Measurements from ENCODE around the gene CTDNEP1. TPM values are rescaled to one million over a fixed set of nuclear protein-coding genes. Genes with fewer than 3 reads are reported as not detected.
"Not testable (repeated sequence)": the region's sequence is repeated elsewhere in the genome, so short reads cannot be mapped to it uniquely, and the experiment has no call there.

Gene CTDNEP1
- polyA plus RNA-seq, 6 donors from 2014 or later: 44.6 to 90.2 (median 53.0) TPM

GRCh38 chr17:7250695-7251627 is 573 bp downstream of the CTDNEP1 start:
- Mint-ChIP-seq H3K4me1 (peaks cover 50 to 55% (median 54%) of the 10 kb centered on the region in 3 donors), H3K4me3 (peak overlapping the region; percentile 90 to 99 (median 98)), H3K9me3 (no peaks in the 10 kb centered on the region), H3K36me3 (peaks cover 12 to 16% of the 10 kb centered on the region in 2 donors), H3K27ac (peak overlapping the region; percentile 96 to 100 (median 99)), H3K27me3 (no peaks in the 10 kb centered on the region)
- no peak for DNase-seq
- ATAC-seq (ENCODE audit: low read depth in 2 of 2): peak in 1 of 2 donors; percentile 1

- Mint-ChIP-seq H3K9me3 (no peaks in the 10 kb centered on the region), H3K4me3 (peak overlapping the region; percentile 90 to 98 (median 95)), H3K4me1 (peaks cover 51 to 56% (median 55%) of the 10 kb centered on the region in 3 donors), H3K27ac (peak overlapping the region in 4 of 6 donors; percentile 82 to 99 (median 98)), H3K36me3 (peaks cover 15 to 16% of the 10 kb centered on the region in 2 donors), H3K27me3 (no peaks in the 10 kb centered on the region)
- ATAC-seq (ENCODE audit: low read depth in 2 of 2) (no peak), DNase-seq (no peak)
These were observed 1.7 kb downstream of the CTDNEP1 start for GRCh38 chr17:7249830-7250229.

GRCh38 chr17:7249214-7249613 is 2.3 kb downstream of the CTDNEP1 start:
- Mint-ChIP-seq H3K4me3 (peak overlapping the region in 7 of 8 donors; percentile 48 to 98 (median 92)), H3K36me3 (peaks cover 12 to 15% of the 10 kb centered on the region in 2 donors), H3K27ac (peak overlapping the region in 4 of 6 donors; percentile 16 to 99 (median 73)), H3K27me3 (no peaks in the 10 kb centered on the region), H3K4me1 (peaks cover 51 to 55% (median 53%) of the 10 kb centered on the region in 3 donors), H3K9me3 (no peaks in the 10 kb centered on the region)
- no peak for DNase-seq
- ATAC-seq (ENCODE audit: low read depth in 2 of 2): no peak

GRCh38 chr17:7248796-7249195 is 2.7 kb downstream of the CTDNEP1 start:
- Mint-ChIP-seq H3K27me3 (no peaks in the 10 kb centered on the region), H3K27ac (peak overlapping the region in 3 of 6 donors; percentile 21 to 99 (median 57)), H3K4me3 (peak overlapping the region in 6 of 8 donors; percentile 12 to 98 (median 69)), H3K9me3 (no peaks in the 10 kb centered on the region), H3K36me3 (peaks cover 12 to 15% of the 10 kb centered on the region in 2 donors), H3K4me1 (peaks cover 51 to 55% (median 53%) of the 10 kb centered on the region in 3 donors)
- no peak for DNase-seq
- no peak for ATAC-seq (ENCODE audit: low read depth in 2 of 2)

GRCh38 chr17:7246779-7247178 is 4.8 kb downstream of the CTDNEP1 start:
- peak overlapping the region in 1 of 8 donors; percentile 58 for H3K4me3 Mint-ChIP-seq
- H3K9me3 Mint-ChIP-seq: peaks cover 0 to 4% (median 0%) of the 10 kb centered on the region in 7 donors
- ATAC-seq (ENCODE audit: low read depth in 2 of 2) (no peak), DNase-seq (no peak)
- H3K36me3 Mint-ChIP-seq: peaks cover 15 to 19% of the 10 kb centered on the region in 2 donors
- peaks cover 48 to 56% (median 50%) of the 10 kb centered on the region in 3 donors for H3K4me1 Mint-ChIP-seq
- H3K27me3 Mint-ChIP-seq: no peaks in the 10 kb centered on the region
- H3K27ac Mint-ChIP-seq: peak overlapping the region in 2 of 6 donors; percentile 3 to 17

GRCh38 chr17:7243838-7244237 is 7.7 kb downstream of the CTDNEP1 start:
- H3K9me3 Mint-ChIP-seq; ATAC-seq (ENCODE audit: low read depth in 2 of 2); DNase-seq; H3K27me3 Mint-ChIP-seq: not testable (repeated sequence)
- peaks cover 48 to 58% (median 51%) of the 10 kb centered on the region in 3 donors for H3K4me1 Mint-ChIP-seq
- H3K27ac Mint-ChIP-seq: peak overlapping the region in 3 of 6 donors; percentile 29 to 98 (median 95)
- H3K36me3 Mint-ChIP-seq: peaks cover 15 to 36% of the 10 kb centered on the region in 2 donors
- peak overlapping the region in 7 of 8 donors; percentile 53 to 100 (median 98) for H3K4me3 Mint-ChIP-seq

- H3K36me3 Mint-ChIP-seq: peaks cover 15 to 36% of the 10 kb centered on the region in 2 donors
- peaks cover 44 to 53% (median 51%) of the 10 kb centered on the region in 3 donors for H3K4me1 Mint-ChIP-seq
- H3K9me3 Mint-ChIP-seq: peaks cover 0 to 4% (median 0%) of the 10 kb centered on the region in 7 donors
- DNase-seq (no peak), ATAC-seq (ENCODE audit: low read depth in 2 of 2) (no peak)
- H3K4me3 Mint-ChIP-seq: peak overlapping the region; percentile 87 to 100 (median 98)
- H3K27ac Mint-ChIP-seq: peak overlapping the region; percentile 95 to 100 (median 98)
- H3K27me3 Mint-ChIP-seq: no peaks in the 10 kb centered on the region
These were observed 8.1 kb downstream of the CTDNEP1 start for GRCh38 chr17:7243453-7243729.

- H3K4me3 Mint-ChIP-seq: peak overlapping the region; percentile 87 to 100 (median 98)
- H3K27ac Mint-ChIP-seq: peak overlapping the region; percentile 98 to 100 (median 100)
- peak; percentile 37 to 49 for ATAC-seq (ENCODE audit: low read depth in 2 of 2)
- peak; percentile 93 for DNase-seq
- no peaks in the 10 kb centered on the region for H3K27me3 Mint-ChIP-seq
- H3K36me3 Mint-ChIP-seq: peaks cover 15 to 36% of the 10 kb centered on the region in 2 donors
- peaks cover 43 to 52% (median 51%) of the 10 kb centered on the region in 3 donors for H3K4me1 Mint-ChIP-seq
- peaks cover 0 to 4% (median 0%) of the 10 kb centered on the region in 7 donors for H3K9me3 Mint-ChIP-seq
These were observed 8.6 kb downstream of the CTDNEP1 start for GRCh38 chr17:7242717-7243452.

- Mint-ChIP-seq H3K36me3 (peaks cover 15 to 38% of the 10 kb centered on the region in 2 donors), H3K27ac (peak within 1 kb of the TSS; percentile 98 to 100 (median 100)), H3K4me3 (peak within 1 kb of the TSS; percentile 87 to 100 (median 98)), H3K4me1 (peaks cover 46 to 56% (median 55%) of the 10 kb centered on the region in 3 donors), H3K9me3 (peaks cover 0 to 4% (median 0%) of the 10 kb centered on the region in 7 donors), H3K27me3 (no peaks in the 10 kb centered on the region)
- ATAC-seq (ENCODE audit: low read depth in 2 of 2) (peak; percentile 22 to 32), DNase-seq (peak; percentile 90)
These were observed 9.5 kb downstream of the CTDNEP1 start, which contains the start of gene GABARAP for GRCh38 chr17:7241783-7242716. Gene GABARAP, minus strand, starts transcription at chr17:7242449. Its CDS starts 119 bp downstream, at chr17:7242330.

- Mint-ChIP-seq H3K4me3 (peak overlapping the region; percentile 87 to 100 (median 98)), H3K27ac (peak overlapping the region in 5 of 6 donors; percentile 98 to 100 (median 100)), H3K9me3 (peaks cover 0 to 4% (median 0%) of the 10 kb centered on the region in 7 donors), H3K27me3 (no peaks in the 10 kb centered on the region), H3K36me3 (peaks cover 9 to 36% of the 10 kb centered on the region in 2 donors), H3K4me1 (peaks cover 47 to 58% (median 55%) of the 10 kb centered on the region in 3 donors)
- DNase-seq: no peak
- no peak for ATAC-seq (ENCODE audit: low read depth in 2 of 2)
These were observed 10.3 kb downstream of the CTDNEP1 start for GRCh38 chr17:7241090-7241733.

GRCh38 chr17:7240375-7240774 is 11.2 kb downstream of the CTDNEP1 start:
- peaks cover 0 to 4% (median 0%) of the 10 kb centered on the region in 7 donors for H3K9me3 Mint-ChIP-seq
- H3K4me1 Mint-ChIP-seq: peaks cover 51 to 62% (median 57%) of the 10 kb centered on the region in 3 donors
- peaks cover 4 to 32% of the 10 kb centered on the region in 2 donors for H3K36me3 Mint-ChIP-seq
- H3K4me3 Mint-ChIP-seq: peak overlapping the region; percentile 87 to 100 (median 98)
- peak; percentile 7 to 9 for ATAC-seq (ENCODE audit: low read depth in 2 of 2)
- H3K27me3 Mint-ChIP-seq: no peaks in the 10 kb centered on the region
- peak; percentile 62 for DNase-seq
- H3K27ac Mint-ChIP-seq: peak overlapping the region; percentile 80 to 100 (median 98)

Measured in naive B cell (primary cell).